ENCODE results near the gene EYA2.

DNA sequence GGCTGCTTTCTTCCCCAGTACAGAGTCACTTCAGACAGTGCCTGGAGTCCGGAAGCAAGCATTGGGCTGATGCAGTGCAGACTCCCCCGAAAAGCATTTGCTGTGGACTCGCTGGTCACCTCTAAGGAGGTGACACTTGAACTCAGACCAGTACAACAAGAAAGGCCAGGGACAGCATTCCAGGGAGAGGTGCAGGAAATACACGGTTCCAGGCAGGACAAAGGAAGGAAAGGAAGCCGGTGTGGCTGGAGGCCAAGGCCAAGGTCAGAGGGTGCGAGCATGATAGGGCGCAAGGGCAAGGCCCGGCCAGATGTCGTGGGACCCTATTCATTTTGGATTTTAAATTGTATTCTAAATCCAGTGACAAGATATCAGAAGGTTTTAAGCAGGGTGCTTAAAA lies 300.9 kb downstream of the EYA2 start:
- TF ChIP-seq, protein P1, sequence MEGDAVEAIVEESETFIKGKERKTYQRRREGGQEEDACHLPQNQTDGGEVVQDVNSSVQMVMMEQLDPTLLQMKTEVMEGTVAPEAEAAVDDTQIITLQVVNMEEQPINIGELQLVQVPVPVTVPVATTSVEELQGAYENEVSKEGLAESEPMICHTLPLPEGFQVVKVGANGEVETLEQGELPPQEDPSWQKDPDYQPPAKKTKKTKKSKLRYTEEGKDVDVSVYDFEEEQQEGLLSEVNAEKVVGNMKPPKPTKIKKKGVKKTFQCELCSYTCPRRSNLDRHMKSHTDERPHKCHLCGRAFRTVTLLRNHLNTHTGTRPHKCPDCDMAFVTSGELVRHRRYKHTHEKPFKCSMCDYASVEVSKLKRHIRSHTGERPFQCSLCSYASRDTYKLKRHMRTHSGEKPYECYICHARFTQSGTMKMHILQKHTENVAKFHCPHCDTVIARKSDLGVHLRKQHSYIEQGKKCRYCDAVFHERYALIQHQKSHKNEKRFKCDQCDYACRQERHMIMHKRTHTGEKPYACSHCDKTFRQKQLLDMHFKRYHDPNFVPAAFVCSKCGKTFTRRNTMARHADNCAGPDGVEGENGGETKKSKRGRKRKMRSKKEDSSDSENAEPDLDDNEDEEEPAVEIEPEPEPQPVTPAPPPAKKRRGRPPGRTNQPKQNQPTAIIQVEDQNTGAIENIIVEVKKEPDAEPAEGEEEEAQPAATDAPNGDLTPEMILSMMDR (IDR thresholded peaks at IDR 0.05) = no peak
- no peak for TF ChIP-seq POLR2AphosphoS5 (IDR thresholded peaks at IDR 0.05; ENCODE audit: insufficient read depth in 1 of 2, low read depth in 1 of 2)
